NCI-H526 (cell line): Measurements from ENCODE around the gene UBAP2.
A peak's percentile ranks its signal among the peaks of the same experiment; 100 is the strongest.

Source experiments
- DNase-seq, 2 experiments: peaks; one replicate each; lab custom pipeline; 2025; lab: John Stamatoyannopoulos, UW

Gene UBAP2

DNA sequence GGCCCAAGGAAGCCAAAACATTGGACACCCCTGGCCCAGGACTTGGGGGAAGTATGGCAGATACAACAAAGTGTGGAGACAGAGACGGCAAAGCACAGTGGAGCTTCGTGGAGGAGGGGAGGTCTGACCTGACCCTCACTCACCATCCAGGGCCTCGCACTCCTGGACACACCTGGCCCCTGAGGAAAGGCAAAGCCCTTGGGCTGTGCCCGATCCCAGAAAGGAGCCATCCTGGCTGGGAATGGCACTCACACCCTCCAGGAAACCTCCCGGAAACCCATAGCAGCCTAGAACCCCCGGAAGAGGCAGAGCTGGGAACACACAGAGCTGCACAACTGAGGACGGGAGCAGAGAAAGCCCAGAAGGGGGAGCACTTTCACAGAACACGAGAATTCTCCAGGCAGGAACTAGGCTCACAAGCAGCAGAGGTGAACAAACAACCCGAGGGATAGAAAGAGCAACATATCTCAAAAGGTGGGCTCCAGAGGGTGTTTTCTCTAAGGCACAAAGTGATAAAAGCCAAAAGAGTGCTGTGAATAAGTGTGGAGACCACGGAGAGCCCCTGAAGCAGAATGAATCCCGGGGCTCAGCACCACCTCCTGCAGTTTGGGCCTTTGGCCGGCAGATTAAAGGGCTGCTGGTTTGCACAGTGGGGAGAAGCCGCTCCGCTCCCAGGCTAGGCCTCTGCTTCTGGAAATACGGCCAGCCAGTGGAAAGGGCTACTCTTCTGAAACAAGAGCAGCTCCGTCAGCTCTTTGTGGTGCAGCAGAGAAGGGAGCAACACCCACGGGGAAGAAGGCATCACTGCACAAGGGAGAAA, 123.5 kb downstream of the UBAP2 start:
- peak; percentile 27 to 72 for DNase-seq

DNA sequence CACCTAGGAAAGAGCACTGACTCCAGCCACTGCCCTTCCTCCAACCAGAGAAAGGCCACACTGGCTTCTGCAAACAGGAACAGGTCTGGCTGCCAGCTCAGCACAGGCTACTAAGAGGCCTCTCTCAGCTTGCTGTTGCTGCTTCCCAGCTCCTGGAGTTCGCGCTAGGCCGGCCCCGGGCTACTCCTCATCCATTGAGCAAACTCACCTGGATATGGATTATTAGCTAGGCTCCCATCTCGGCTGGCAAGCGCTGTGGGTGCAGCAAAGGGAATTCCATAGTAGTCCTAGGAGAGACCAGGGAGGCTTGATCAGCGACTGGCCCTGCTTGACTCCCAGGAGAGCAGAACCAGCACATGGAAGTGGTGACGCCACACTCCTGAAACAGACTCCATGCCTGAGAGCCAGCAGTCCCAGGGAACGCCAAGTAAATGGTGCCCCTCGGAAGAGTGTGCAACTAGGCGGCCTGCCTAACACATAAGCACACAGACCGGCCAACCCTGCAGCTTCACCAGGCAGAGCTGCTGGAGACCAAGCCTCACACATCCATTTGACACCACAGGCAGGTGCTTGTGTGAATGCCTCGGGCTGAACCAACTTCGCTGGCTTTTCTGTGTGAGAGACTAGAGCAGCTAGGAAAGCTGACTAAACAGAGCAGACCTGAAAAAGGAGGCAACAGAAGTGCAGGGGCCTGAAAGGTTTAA, 124.5 kb downstream of the UBAP2 start:
- no peak for DNase-seq

DNA sequence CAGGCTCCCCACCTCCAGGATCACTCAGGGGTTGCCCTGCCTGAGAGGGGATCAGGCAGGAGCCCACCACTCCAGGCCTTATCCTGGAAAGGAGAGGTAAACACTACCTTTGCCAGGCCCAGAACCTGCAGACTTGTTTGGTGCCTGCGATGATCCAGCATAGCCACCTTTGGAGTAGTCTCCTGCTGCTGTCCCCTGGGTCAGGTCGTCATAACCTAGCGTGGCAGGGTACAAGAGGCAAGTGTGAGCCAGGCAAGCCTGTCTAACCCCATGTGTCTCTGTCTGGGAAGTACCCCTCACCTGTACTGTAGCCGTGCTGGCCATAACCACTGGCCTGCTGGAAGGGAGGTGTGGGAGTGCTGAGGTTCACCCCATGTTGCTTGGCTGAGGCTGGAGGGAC, 125.6 kb downstream of the UBAP2 start:
- no peak for DNase-seq

GRCh38 chr9:33921967-33922895, 126.5 kb downstream of the UBAP2 start:
- peak in 1 of 2 experiments; percentile 24 for DNase-seq

GRCh38 chr9:33919276-33919897, 129.3 kb downstream of the UBAP2 start:
- no peak for DNase-seq

- DNase-seq, result no peak
These were observed 131.7 kb downstream of the UBAP2 start for GRCh38 chr9:33917036-33917435.

- DNase-seq, result no peak
These were observed 133.6 kb downstream of the UBAP2 start for GRCh38 chr9:33914887-33915628.

GRCh38 chr9:33913541-33913940, 135.1 kb downstream of the UBAP2 start:
- no peak for DNase-seq

DNA sequence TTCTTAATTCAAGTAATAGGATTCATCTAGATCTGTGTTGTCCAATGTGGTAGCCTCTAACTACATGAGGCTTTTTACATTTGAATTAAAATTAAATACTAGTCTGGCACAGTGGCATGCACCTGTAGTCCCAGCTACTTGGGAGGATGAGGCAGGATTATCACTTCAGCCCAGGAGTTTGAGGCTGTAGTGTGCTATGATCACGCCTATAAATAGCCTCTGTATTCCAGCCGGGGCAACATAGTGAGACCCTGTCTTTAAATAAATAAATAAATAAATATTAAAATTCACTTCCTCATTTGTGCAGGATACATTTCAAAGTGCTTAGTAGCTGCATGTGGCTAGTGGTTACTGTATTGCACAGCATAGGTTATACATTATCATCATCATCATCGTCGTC, 139.9 kb downstream of the UBAP2 start:
- no peak for DNase-seq

DNA sequence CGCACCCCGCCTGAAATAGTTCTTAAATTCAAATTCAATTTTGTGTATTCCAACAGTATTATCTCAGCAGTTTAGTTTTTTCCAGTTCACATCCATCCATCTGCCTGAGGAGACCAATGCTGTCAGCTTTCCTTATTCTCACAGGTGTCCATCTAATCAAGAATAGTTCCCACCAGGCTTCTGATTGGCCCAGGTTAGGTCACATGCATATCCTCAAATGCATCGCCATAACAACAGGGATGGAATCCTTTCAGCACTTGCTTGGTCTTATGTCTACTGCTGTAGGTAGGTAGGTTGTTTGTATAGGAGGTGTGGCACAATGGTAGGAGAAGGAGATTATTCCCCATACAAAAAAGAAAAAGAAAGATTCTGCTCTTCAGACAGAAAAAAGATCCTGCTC, 140.6 kb downstream of the UBAP2 start:
- no peak for DNase-seq

DNA sequence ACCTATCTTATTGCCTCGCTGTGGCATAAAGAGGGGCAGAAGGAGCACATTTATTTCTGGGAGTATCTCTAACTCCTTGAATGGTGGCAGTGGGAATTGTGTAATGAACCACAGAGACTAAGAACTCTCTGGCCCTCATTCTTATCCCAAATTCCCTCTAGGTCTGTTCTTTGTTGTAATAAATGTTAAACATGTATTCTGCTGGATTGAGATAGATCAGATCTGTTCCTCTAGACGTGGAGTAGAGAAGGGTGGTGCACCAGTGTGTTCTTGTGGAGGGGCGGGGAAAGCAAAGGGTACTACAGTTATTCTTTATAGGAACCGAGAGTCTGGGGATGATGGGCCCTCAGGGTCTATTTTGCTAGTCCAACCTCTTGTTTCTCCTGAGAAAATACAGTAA, 141.3 kb downstream of the UBAP2 start:
- DNase-seq, result no peak

GRCh38 chr9:33906769-33907168, 141.9 kb downstream of the UBAP2 start:
- DNase-seq, result no peak

- no peak for DNase-seq
These were observed 143.6 kb downstream of the UBAP2 start for GRCh38 chr9:33905137-33905536.

DNA sequence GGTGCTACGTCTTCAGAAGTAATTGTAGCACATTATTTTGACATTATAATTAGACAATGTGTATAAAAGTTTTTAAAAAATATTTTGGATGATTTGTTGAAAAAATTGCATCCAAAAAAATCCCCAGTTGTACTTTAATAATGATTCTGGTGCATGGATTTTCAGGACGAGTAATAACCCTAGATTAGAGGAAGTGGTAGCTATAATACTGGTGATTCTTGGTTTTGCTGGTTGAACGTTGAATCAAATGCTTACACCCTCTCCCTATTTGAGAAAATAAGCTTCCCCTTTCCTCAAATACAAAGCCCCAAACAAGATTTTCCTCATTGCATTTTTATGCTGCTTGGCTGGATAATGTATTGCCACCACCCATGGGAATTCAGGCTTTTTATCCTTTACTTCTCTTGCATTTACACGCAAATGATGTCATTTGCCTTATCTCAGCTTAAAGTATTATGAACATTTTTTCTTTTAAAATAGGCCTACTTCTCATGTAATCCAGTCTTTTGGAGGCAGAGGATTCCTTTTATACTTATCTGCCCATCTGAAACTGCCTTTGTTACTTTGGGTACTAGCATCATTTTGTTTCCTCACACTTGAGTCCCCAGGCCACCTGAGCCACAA, 145.4 kb downstream of the UBAP2 start:
- no peak for DNase-seq

- no peak for DNase-seq
These were observed 154.4 kb downstream of the UBAP2 start for GRCh38 chr9:33894316-33894715.

GRCh38 chr9:33893861-33894260, 154.8 kb downstream of the UBAP2 start:
- no peak for DNase-seq

DNA sequence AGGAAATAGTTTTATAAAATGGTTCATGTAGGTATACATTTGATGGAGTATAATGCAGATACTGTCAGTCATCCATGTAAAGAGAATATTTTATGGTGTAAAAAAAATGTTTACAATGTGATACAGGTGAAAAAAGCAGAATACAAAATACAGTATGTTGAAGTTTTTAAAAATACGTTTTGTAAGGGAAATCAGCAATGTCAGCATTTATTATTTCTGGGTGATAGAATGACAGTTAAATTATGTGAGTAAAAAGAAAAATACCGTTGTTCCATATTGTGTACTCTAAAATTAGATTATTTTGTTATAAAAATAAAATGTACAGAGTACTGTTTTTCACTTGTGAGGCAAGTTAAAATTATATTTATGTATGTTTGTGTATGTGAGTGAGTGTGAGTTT, 162.7 kb downstream of the UBAP2 start:
- DNase-seq, result no peak

DNA sequence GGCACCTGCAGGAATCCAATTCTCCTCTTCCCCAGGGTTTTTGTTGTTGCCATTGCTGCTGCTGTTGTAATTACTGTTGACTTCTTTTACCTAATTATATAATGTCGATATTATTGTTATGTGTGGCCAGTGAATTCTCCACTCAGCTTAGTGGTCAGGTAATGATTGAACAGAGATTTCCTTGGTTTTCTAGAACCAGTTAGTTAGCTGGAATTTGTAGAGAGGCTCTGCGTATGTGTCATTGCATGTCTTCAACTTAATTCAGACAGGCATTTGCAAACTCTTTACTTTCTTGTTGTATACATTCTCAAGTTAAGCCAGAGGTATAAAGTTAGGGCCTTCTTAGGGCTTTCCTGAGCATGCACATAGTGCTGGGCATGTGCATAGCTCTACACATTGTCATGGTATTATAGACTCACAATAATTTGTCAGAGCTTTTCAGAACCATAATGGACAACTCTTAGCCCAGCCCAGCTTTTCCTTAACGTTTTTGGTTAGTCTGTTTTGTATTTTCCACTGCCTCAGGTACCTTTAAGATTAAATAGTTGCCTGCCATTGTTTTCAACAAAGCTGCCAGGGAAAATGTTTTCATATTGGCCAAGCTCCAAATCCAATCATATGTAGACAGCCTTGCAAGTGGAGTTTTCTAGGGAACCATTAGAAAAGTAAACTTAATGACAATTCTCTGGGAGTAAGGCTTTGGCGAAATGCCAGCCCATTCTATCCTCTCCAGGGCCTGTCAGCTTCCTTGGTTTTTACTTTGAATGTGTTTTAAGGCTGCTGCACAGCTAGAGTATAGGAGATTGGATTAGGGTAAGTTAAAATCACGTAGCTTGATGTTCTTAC, 163.6 kb downstream of the UBAP2 start:
- DNase-seq, result no peak

- DNase-seq, result no peak
These were observed 167.1 kb downstream of the UBAP2 start for GRCh38 chr9:33881635-33882034.
